Keratinocyte (primary cell): ENCODE data around the gene SERTAD2. TPM values are rescaled to one million over a fixed set of nuclear protein-coding genes. Genes with fewer than 3 reads are reported as not detected.

ENCODE experiments used
- DNase-seq: peaks from one replicate; pipeline ENCODE4 v3.0.0-alpha.2; 2011; ENCODE audit warnings: low read depth, missing footprints, low spot score
- FAIRE-seq: peaks from 2 replicates; lab custom pipeline; 2011; peaks lifted over from hg19 to GRCh38; lab: Jason Lieb, UNC
- H2AFZ ChIP-seq: 2 replicates; pipeline ENCODE4 v1.6.0; 2012; ENCODE audit warnings: low read length, control low read depth, inconsistent platforms; ENCODE audit not compliant: control insufficient read depth
- H3K27ac ChIP-seq: 2 replicates; pipeline ENCODE4 v1.5.1; 2011; ENCODE audit warnings: low read length; ENCODE audit not compliant: control insufficient read depth, insufficient read depth
- H3K27me3 ChIP-seq: 3 replicates; pipeline ENCODE4 v1.6.0; 2011; ENCODE audit warnings: low read length; ENCODE audit not compliant: control insufficient read depth, insufficient read depth; ENCODE audit errors: extremely low read depth
- H3K36me3 ChIP-seq, 2 experiments: 2 replicates in 1 of 2; 3 replicates in 1 of 2; pipeline ENCODE4 v1.5.1; 2011; ENCODE audit warnings: low read length in 2 of 2, mild to moderate bottlenecking in 1 of 2; ENCODE audit not compliant: control insufficient read depth in 2 of 2, insufficient read depth in 2 of 2; ENCODE audit errors: extremely low read depth in 1 of 2
- H3K4me1 ChIP-seq: 3 replicates; pipeline ENCODE4 v1.5.1; 2011; ENCODE audit warnings: low read length; ENCODE audit not compliant: control insufficient read depth, insufficient read depth; ENCODE audit errors: extremely low read depth
- H3K4me2 ChIP-seq: 3 replicates; pipeline ENCODE4 v1.6.0; 2011; ENCODE audit warnings: low read depth, low read length; ENCODE audit not compliant: control insufficient read depth, insufficient read depth; ENCODE audit errors: extremely low read depth
- H3K4me3 ChIP-seq, 3 experiments: fragments of 200-600 bp in 1 of 3; sonication (generic) in 1 of 3; 2 replicates in 2 of 3; 3 replicates in 1 of 3; pipeline ENCODE4 v1.5.1; 2011 to 2016; ENCODE audit warnings: low read length in 3 of 3, mild to moderate bottlenecking in 3 of 3, control low read depth in 2 of 3, inconsistent platforms in 1 of 3, low read depth in 1 of 3, mixed read lengths in 1 of 3, mixed run types in 1 of 3, moderate library complexity in 1 of 3; ENCODE audit not compliant: control insufficient read depth in 2 of 3, insufficient read depth in 2 of 3; ENCODE audit errors: extremely low read depth in 1 of 3
- H3K79me2 ChIP-seq: 2 replicates; pipeline ENCODE4 v1.6.0; 2012; ENCODE audit warnings: low read length; ENCODE audit not compliant: control insufficient read depth, insufficient read depth
- H3K9ac ChIP-seq: 3 replicates; pipeline ENCODE4 v1.6.0; 2011; ENCODE audit warnings: low read length; ENCODE audit not compliant: control insufficient read depth, insufficient read depth; ENCODE audit errors: extremely low read depth
- H3K9me1 ChIP-seq: 3 replicates; pipeline ENCODE4 v1.6.0; 2011; ENCODE audit warnings: low read length; ENCODE audit not compliant: control insufficient read depth, insufficient read depth; ENCODE audit errors: extremely low read depth
- H3K9me3 ChIP-seq: 2 replicates; pipeline ENCODE4 v1.5.1; 2012; ENCODE audit warnings: low read depth, low read length; ENCODE audit not compliant: control insufficient read depth
- H4K20me1 ChIP-seq: 3 replicates; pipeline ENCODE4 v1.6.0; 2011; ENCODE audit warnings: low read length; ENCODE audit not compliant: control insufficient read depth, insufficient read depth; ENCODE audit errors: extremely low read depth
- CTCF ChIP-seq, 3 experiments: IDR thresholded peaks in 1 of 3; conservative IDR thresholded peaks in 1 of 3; optimal IDR thresholded peaks in 1 of 3; 2 replicates in 2 of 3; 3 replicates in 1 of 3; pipeline versions ENCODE3 to v1.5.1; 2011; ENCODE audit warnings: low read length in 3 of 3, mild to moderate bottlenecking in 3 of 3, moderate library complexity in 2 of 3, control low read depth in 1 of 3, inconsistent platforms in 1 of 3; ENCODE audit not compliant: insufficient read depth in 2 of 3; ENCODE audit errors: extremely low read depth in 1 of 3
- EZH2 ChIP-seq: IDR thresholded peaks from one replicate; pipeline ENCODE4 v1.6.1; 2012; ENCODE audit warnings: inconsistent platforms, mild to moderate bottlenecking, low read length, moderate library complexity
- dilution Hi-C: fragments of 300-500 bp; cut with MboI; formaldehyde crosslinking; loops from one replicate; pipeline ENCODE4 v1.7.0; 2020; ENCODE audit warnings: low sequenced_read_pairs; ENCODE audit not compliant: extremely low pct_ligation_motif_present
- polyA plus RNA-seq, 5 experiments: library from polyadenylated mRNA; depleted of rRNA in 3 of 5; stranded (reverse) in 3 of 5; stranded (forward) in 1 of 5; unstranded in 1 of 5; fragments of >200 nt; gene quantifications; 1 replicate in 1 of 5; 2 replicates in 3 of 5; 3 replicates in 1 of 5; pipeline versions ENCODE4 v1.2.1 to v1.2.3, GENCODE V29; 2011 to 2012; ENCODE audit warnings: missing spikeins in 2 of 5, low read depth in 1 of 5, low replicate concordance in 1 of 5

SERTAD2 gene
- polyA plus RNA-seq, 1 donor (not counting 4 experiments of a cell fraction or from before 2014, with no cell fraction given): 13.1 TPM

- no peak overlapping the region for H3K4me2 ChIP-seq
- DNase-seq: no peak
- peaks cover 3% of the 10 kb centered on the region for H3K9me1 ChIP-seq
- no peaks in the 10 kb centered on the region for H4K20me1 ChIP-seq
- no peak for FAIRE-seq
- H3K4me3 ChIP-seq: no peak overlapping the region
- TF ChIP-seq EZH2 (no peak), CTCF (optimal IDR thresholded peaks at IDR 0.05 in 1 of 3, IDR thresholded peaks at IDR 0.05 in 1 of 3, conservative IDR thresholded peaks at IDR 0.05 in 1 of 3; ENCODE audit: extremely low read depth in 1 of 3, insufficient read depth in 2 of 3, low read length in 3 of 3) (no peak)
- H2AFZ ChIP-seq: no peak overlapping the region
- dilution Hi-C loops: no loop called here
- peaks cover 38% of the 10 kb centered on the region for H3K4me1 ChIP-seq
- H3K36me3 ChIP-seq: peaks cover 21 to 29% of the 10 kb centered on the region in 2 experiments
- no peak overlapping the region for H3K9ac ChIP-seq
- no peaks in the 10 kb centered on the region for H3K27me3 ChIP-seq
- H3K27ac ChIP-seq: no peak overlapping the region
- no peaks in the 10 kb centered on the region for H3K9me3 ChIP-seq
- H3K79me2 ChIP-seq: peaks cover 53% of the 10 kb centered on the region
These were observed 19.1 kb downstream of the SERTAD2 start for GRCh38 chr2:64634345-64635267.

GRCh38 chr2:64632835-64633819 lies 20.6 kb downstream of the SERTAD2 start:
- FAIRE-seq (no peak), DNase-seq (no peak)
- Histone ChIP-seq H3K4me3 (no peak overlapping the region), H3K4me1 (peaks cover 33% of the 10 kb centered on the region), H3K27ac (no peak overlapping the region), H3K4me2 (no peak overlapping the region), H3K9me1 (peaks cover 3% of the 10 kb centered on the region), H4K20me1 (no peaks in the 10 kb centered on the region), H3K79me2 (peaks cover 43% of the 10 kb centered on the region), H3K9ac (no peak overlapping the region), H3K36me3 (peaks cover 21 to 29% of the 10 kb centered on the region in 2 experiments), H3K9me3 (no peaks in the 10 kb centered on the region), H2AFZ (no peak overlapping the region), H3K27me3 (no peaks in the 10 kb centered on the region)
- TF ChIP-seq CTCF (optimal IDR thresholded peaks at IDR 0.05 in 1 of 3, IDR thresholded peaks at IDR 0.05 in 1 of 3, conservative IDR thresholded peaks at IDR 0.05 in 1 of 3; ENCODE audit: extremely low read depth in 1 of 3, insufficient read depth in 2 of 3, low read length in 3 of 3): no peak
- TF ChIP-seq EZH2: no peak
- dilution Hi-C loops: no loop called here
